HCT116 (cell line): Measurements from ENCODE around the gene MTHFR. TPM values are rescaled to one million over a fixed set of nuclear protein-coding genes. Genes with fewer than 3 reads are reported as not detected.

Source experiments
- ATAC-seq: fragments of 200-7000 bp; cut with Tn5 transposase; 2 replicates; pipeline ENCODE4 v1.9.1; 2020; ENCODE audit warnings: mild to moderate bottlenecking, moderate library complexity
- BruUV-seq: library from RNA; stranded (reverse); fragments of 400-500 nt; replicated peaks from 2 replicates; lab custom pipeline; 2021; lab: Mats Ljungman, UMichigan
- CTCF ChIA-PET: fragments of 300-600 bp; sonication (Branson Sonifier 250); formaldehyde crosslinking; loops from one replicate; lab custom pipeline; 2021; ENCODE audit warnings: antibody characterized with exemption; lab: Charles Lee
- POLR2A ChIA-PET: fragments of 300-600, 350-600 bp; sonication (Branson Sonifier 250); formaldehyde crosslinking; loops from one replicate; lab custom pipeline; 2021; ENCODE audit warnings: antibody characterized with exemption; lab: Charles Lee
- RAD21 ChIA-PET, 2 experiments: fragments of 300-600 bp; sonication (Branson Sonifier 250); formaldehyde crosslinking; loops; one replicate each; lab custom pipeline; 2023; ENCODE audit warnings: low total read pairs in 2 of 2; ENCODE audit not compliant: uncharacterized antibody in 2 of 2, unreplicated experiment in 2 of 2, low non-redundant PET in 1 of 2; lab: Charles Lee
- DNase-seq: peaks from one replicate; pipeline ENCODE4 v3.0.0-alpha.2; 2010; ENCODE audit warnings: low read depth, low spot score
- H2AFZ ChIP-seq: fragments of 200-600 bp; shearing (Covaris generic), sonication (generic); 2 replicates; pipeline ENCODE4 v1.6.1; 2017; ENCODE audit warnings: low read depth, mixed run types, mixed read lengths, antibody characterized with exemption, low read length; ENCODE audit not compliant: poor library complexity, severe bottlenecking
- H3K27ac ChIP-seq: 2 replicates; pipeline ENCODE4 v1.5.1; 2012; ENCODE audit warnings: low read depth, low read length
- H3K27me3 ChIP-seq: fragments of 200-600 bp; sonication (generic); 2 replicates; pipeline ENCODE4 v1.6.1; 2016; ENCODE audit warnings: mixed run types, low read length, mixed read lengths; ENCODE audit not compliant: insufficient read depth
- H3K36me3 ChIP-seq, 2 experiments: fragments of 200-500 bp in 1 of 2; fragments of 200-600 bp in 1 of 2; sonication (Bioruptor generic) in 1 of 2; sonication (generic) in 1 of 2; 2 replicates each; pipeline versions ENCODE4 v1.5.1 to v1.6.1; 2014 to 2016; ENCODE audit warnings: low read length in 2 of 2, inconsistent platforms in 1 of 2, mixed read lengths in 1 of 2, mixed run types in 1 of 2; ENCODE audit not compliant: insufficient read depth in 2 of 2, control insufficient read depth in 1 of 2
- H3K4me1 ChIP-seq, 2 experiments: fragments of 200-600 bp in 1 of 2; sonication (generic) in 1 of 2; 2 replicates each; pipeline versions ENCODE4 v1.5.1 to v1.6.1; 2012 to 2017; ENCODE audit warnings: low read length in 2 of 2, inconsistent platforms in 1 of 2, mild to moderate bottlenecking in 1 of 2, mixed read lengths in 1 of 2, mixed run types in 1 of 2, moderate library complexity in 1 of 2; ENCODE audit not compliant: insufficient read depth in 2 of 2, control insufficient read depth in 1 of 2
- H3K4me2 ChIP-seq: fragments of 200-600 bp; sonication (generic); 2 replicates; pipeline ENCODE4 v1.6.1; 2017; ENCODE audit warnings: mixed run types, low read length, mixed read lengths
- H3K4me3 ChIP-seq, 2 experiments: fragments of 200-600 bp in 1 of 2; sonication (generic) in 1 of 2; replicated peaks in 1 of 2; 2 replicates each; pipeline ENCODE4 v1.5.1; 2011 to 2016; ENCODE audit warnings: low read length in 2 of 2, control low read depth in 1 of 2, low read depth in 1 of 2, mild to moderate bottlenecking in 1 of 2, mixed read lengths in 1 of 2, mixed run types in 1 of 2
- H3K79me2 ChIP-seq: fragments of 200-600 bp; sonication (generic); 2 replicates; pipeline ENCODE4 v1.6.1; 2017; ENCODE audit warnings: mild to moderate bottlenecking, mixed run types, low read length, moderate library complexity, mixed read lengths; ENCODE audit not compliant: insufficient read depth
- H3K9ac ChIP-seq: fragments of 200-600 bp; sonication (generic); 2 replicates; pipeline ENCODE4 v1.6.1; 2016; ENCODE audit warnings: low read length, mixed read lengths
- H3K9me2 ChIP-seq: fragments of 200-600 bp; sonication (generic), shearing (Covaris generic); 2 replicates; pipeline ENCODE4 v1.6.1; 2017; ENCODE audit warnings: mixed run types, mild to moderate bottlenecking, moderate library complexity; ENCODE audit not compliant: insufficient read depth
- H3K9me3 ChIP-seq, 2 experiments: fragments of 200-500 bp in 1 of 2; fragments of 200-600 bp in 1 of 2; sonication (Bioruptor generic) in 1 of 2; sonication (generic) in 1 of 2; 2 replicates each; pipeline ENCODE4 v1.6.1; 2014 to 2017; ENCODE audit warnings: low read length in 2 of 2, mixed read lengths in 2 of 2, inconsistent platforms in 1 of 2, low read depth in 1 of 2, mild to moderate bottlenecking in 1 of 2, mixed run types in 1 of 2, moderate library complexity in 1 of 2; ENCODE audit not compliant: control insufficient read depth in 1 of 2, insufficient read depth in 1 of 2
- H4K20me1 ChIP-seq: fragments of 200-600 bp; sonication (generic), shearing (Covaris generic); 2 replicates; pipeline ENCODE4 v1.6.1; 2017; ENCODE audit warnings: mixed run types, mild to moderate bottlenecking, moderate library complexity; ENCODE audit not compliant: insufficient read depth
- CBX3 ChIP-seq: IDR thresholded peaks from 2 replicates; pipeline ENCODE4 v1.6.1; 2012; ENCODE audit warnings: low read depth
- CEBPB ChIP-seq: IDR thresholded peaks from 2 replicates; pipeline ENCODE4 v1.6.1; 2012; ENCODE audit warnings: low read depth
- POLR2AphosphoS5 ChIP-seq: IDR thresholded peaks from 2 replicates; pipeline ENCODE4 v1.6.1; 2011; ENCODE audit warnings: mild to moderate bottlenecking, low read depth, low read length, moderate library complexity
- SP1 ChIP-seq: IDR thresholded peaks from 2 replicates; pipeline ENCODE4 v1.6.1; 2012; ENCODE audit warnings: low read depth
- YY1 ChIP-seq: IDR thresholded peaks from 2 replicates; pipeline ENCODE4 v1.6.1; 2011; ENCODE audit warnings: low read length, low read depth, moderate library complexity, mild to moderate bottlenecking; ENCODE audit not compliant: insufficient replicate concordance; ENCODE audit errors: extremely low read depth
- ZNF274 ChIP-seq: fragments of 200-500 bp; sonication (Bioruptor generic); IDR thresholded peaks from 2 replicates; pipeline ENCODE4 v1.6.1; 2014; ENCODE audit warnings: mild to moderate bottlenecking, low read depth, low read length, inconsistent platforms
- intact Hi-C: fragments of 100-400 bp; cut with micrococcal nuclease; formaldehyde crosslinking; loops from 2 replicates; pipeline ENCODE4 v1.10.0; 2022
- total RNA-seq: library from RNA; stranded (reverse); gene quantifications from one replicate; pipeline ENCODE4 v1.2.1, GENCODE V29; 2021; ENCODE audit not compliant: unreplicated experiment
- TF ChIP-seq, protein P1 (sequence below): IDR thresholded peaks from 2 replicates; pipeline ENCODE4 v1.6.1; 2012

The MTHFR gene
- total RNA-seq, 1 experiment from 2014 or later = 20.9 TPM

DNA sequence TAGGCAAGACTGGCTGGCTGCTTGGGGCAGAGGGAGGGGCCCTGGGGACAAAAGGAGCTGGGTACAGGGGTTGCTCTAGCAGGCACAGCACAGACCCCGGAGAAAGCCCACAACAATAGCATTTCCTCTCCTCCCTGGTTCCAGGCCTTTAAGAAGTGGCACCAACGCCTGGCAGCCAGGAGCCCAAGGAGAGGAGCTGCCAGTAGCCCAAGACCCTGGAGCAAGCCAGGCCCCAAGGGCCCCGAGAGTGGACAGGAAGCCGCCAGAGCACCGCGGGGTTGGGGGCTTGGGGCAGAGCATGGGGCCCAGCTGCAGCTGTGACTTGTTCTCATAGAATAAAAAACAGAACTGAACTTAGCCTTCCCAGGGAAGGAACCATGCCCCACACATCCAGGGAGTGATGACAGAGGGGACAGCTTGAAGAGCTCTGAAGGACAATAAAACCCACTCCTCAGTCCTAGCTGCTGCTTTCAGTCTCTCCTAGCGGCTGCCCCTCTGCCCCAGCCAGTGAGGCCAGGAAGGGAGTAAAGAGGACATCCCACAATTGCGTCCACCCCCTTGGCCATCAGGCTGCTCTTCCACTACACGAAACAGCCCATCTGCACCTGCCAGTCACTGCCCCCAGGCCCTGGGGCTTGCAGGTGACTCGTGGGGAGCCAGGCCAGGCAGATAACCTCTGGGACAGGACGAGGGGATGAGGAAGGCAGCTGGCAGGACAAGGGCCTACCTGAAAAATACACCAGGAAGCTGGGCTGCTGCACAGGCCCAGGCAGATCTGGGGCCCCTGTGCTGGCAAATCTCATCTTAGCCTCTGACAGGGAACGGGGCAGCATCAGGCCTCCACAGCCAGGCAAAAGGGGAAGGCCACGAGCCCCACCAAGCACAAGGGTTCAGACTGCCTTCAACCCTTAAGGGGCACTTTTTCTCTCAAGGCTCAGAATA lies 16.4 kb downstream of the MTHFR start (continued):
- TF ChIP-seq POLR2AphosphoS5 (no peak), CBX3 (no peak)

DNA sequence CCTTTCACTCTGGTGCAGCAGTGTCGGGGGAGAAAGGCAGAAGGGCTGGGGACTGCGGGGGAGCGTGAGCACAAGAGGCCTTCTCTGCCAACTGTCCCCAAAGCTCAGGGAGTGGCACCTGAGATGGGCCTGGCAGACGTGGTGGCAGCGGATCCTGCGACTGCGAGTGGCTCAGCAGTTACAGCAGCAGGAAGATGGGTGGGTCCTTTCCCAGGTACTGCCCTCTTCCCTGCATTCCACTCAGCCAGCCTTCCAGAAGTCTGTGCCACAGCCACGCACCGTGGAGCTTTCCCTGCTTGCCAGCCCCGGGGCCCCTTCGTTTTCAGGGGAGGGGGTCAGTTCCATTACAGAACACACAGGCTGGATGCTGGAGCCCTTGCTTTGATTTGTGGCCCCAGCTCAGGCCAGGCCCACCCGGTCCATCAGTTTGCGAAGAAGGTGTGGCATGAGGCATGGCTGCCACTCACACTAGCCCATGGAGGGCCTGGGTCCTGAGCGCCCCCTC lies 17.2 kb downstream of the MTHFR start:
- Histone ChIP-seq H3K4me1 (peaks cover 37 to 74% of the 10 kb centered on the region in 2 experiments), H3K9ac (no peak overlapping the region), H3K9me3 (no peaks in the 10 kb centered on the region), H3K4me2 (no peak overlapping the region), H3K27ac (no peak overlapping the region), H3K36me3 (no peaks in the 10 kb centered on the region), H3K4me3 (no peak overlapping the region), H3K79me2 (no peaks in the 10 kb centered on the region), H3K27me3 (no peaks in the 10 kb centered on the region), H4K20me1 (no peaks in the 10 kb centered on the region), H3K9me2 (no peaks in the 10 kb centered on the region), H2AFZ (no peak overlapping the region)
- ChIA-PET CTCF (no interaction called here), POLR2A (no interaction called here), RAD21 (no interaction called here)
- ATAC-seq (no peak), DNase-seq (no peak)
- TF ChIP-seq POLR2AphosphoS5 = no peak
- TF ChIP-seq ZNF274 = no peak
- no peak for TF ChIP-seq YY1
- TF ChIP-seq, protein P1, sequence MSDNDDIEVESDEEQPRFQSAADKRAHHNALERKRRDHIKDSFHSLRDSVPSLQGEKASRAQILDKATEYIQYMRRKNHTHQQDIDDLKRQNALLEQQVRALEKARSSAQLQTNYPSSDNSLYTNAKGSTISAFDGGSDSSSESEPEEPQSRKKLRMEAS = no peak
- no peak for TF ChIP-seq SP1
- TF ChIP-seq CEBPB = no peak
- no TSS peak for BruUV-seq
- intact Hi-C loops = no loop called here
